Measurements from ENCODE around the gene FANK1. TPM values are rescaled to one million over a fixed set of nuclear protein-coding genes. Genes with fewer than 3 reads are reported as not detected.

Gene FANK1
- total RNA-seq, 1 donor from 2014 or later = 0.30 TPM

DNA sequence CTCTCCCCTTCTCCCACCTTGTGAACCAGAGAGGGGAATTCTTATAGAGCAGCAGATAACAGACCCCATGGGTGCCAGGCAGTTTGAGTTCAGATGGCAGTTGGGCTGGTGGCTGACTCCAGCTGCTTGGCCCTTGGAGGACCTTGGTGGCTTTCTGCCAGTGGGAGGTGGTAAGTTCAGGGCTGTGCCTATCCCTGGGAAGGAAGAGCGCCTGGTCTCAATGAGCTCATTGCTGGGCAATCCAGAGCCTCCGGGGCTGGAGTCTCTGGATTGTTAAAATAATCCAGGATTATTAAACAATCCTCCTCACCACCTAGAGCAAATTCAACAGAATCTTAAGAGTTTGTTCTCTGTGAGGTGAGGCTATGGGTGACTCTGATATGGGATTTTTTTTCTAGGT is 105.2 kb downstream of the FANK1 start:
- H3K36me3 ChIP-seq = no peaks in the 10 kb centered on the region
- no peaks in the 10 kb centered on the region for H3K4me1 ChIP-seq
- no peak for DNase-seq
- no peak overlapping the region for H3K4me3 ChIP-seq
- no peaks in the 10 kb centered on the region for H3K9me3 ChIP-seq (replicated peaks)
- intact Hi-C loops (cut with micrococcal nuclease) = no loop called here
- H3K27me3 ChIP-seq (ENCODE audit: low read depth) = no peaks in the 10 kb centered on the region
- TF ChIP-seq, protein P1, sequence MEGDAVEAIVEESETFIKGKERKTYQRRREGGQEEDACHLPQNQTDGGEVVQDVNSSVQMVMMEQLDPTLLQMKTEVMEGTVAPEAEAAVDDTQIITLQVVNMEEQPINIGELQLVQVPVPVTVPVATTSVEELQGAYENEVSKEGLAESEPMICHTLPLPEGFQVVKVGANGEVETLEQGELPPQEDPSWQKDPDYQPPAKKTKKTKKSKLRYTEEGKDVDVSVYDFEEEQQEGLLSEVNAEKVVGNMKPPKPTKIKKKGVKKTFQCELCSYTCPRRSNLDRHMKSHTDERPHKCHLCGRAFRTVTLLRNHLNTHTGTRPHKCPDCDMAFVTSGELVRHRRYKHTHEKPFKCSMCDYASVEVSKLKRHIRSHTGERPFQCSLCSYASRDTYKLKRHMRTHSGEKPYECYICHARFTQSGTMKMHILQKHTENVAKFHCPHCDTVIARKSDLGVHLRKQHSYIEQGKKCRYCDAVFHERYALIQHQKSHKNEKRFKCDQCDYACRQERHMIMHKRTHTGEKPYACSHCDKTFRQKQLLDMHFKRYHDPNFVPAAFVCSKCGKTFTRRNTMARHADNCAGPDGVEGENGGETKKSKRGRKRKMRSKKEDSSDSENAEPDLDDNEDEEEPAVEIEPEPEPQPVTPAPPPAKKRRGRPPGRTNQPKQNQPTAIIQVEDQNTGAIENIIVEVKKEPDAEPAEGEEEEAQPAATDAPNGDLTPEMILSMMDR (IDR thresholded peaks at IDR 0.05; ENCODE audit: borderline replicate concordance) = no peak
- no peak overlapping the region for H3K27ac ChIP-seq (replicated peaks)

DNA sequence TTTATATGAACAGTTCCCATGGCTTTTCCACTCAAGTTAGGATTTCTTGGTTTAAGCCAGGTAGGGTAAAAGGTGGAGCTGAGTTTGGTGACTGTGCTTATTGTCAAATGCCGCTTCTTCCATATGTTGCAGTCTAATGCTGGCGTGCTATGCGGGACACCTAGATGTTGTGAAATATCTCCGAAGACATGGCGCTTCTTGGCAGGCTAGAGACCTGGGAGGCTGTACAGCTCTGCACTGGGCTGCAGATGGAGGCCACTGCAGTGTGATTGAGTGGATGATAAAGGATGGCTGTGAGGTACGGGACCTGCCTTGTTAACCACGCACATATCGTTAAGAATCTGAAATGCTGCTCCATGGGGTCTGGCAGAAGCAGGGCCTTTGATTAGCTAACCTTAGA is 108.4 kb downstream of the FANK1 start:
- H3K9me3 ChIP-seq (replicated peaks) = no peaks in the 10 kb centered on the region
- H3K27ac ChIP-seq (replicated peaks) = no peak overlapping the region
- H3K27me3 ChIP-seq (ENCODE audit: low read depth) = no peaks in the 10 kb centered on the region
- H3K36me3 ChIP-seq = no peaks in the 10 kb centered on the region
- TF ChIP-seq, protein P1 (IDR thresholded peaks at IDR 0.05; ENCODE audit: borderline replicate concordance) = no peak
- intact Hi-C loops (cut with micrococcal nuclease) = no loop called here
- H3K4me1 ChIP-seq = no peaks in the 10 kb centered on the region
- no peak for DNase-seq
- no peak overlapping the region for H3K4me3 ChIP-seq

DNA sequence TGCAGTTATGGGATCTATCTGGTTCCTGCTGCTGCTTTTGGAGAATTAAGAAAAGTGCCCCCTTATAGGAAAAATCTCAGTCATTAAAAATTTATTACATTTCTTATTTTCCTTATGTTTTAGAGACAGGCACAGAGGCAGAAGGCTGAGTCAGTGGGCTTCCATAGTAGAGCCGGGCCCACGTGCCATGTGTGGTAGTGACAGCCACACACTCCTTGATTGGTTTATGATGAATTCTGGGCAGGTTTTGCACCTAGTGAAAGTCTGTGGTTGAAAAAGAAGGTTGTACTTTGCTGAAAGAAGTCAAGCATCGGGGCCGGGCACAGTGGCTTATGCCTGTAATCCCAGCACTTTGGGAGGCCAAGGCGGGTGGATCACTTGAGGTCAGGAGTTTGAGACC is 109.9 kb downstream of the FANK1 start:
- Histone ChIP-seq H3K27me3 (ENCODE audit: low read depth) (no peaks in the 10 kb centered on the region), H3K9me3 (replicated peaks) (peaks cover 6% of the 10 kb centered on the region), H3K36me3 (no peaks in the 10 kb centered on the region), H3K4me1 (no peaks in the 10 kb centered on the region), H3K4me3 (no peak overlapping the region), H3K27ac (replicated peaks) (no peak overlapping the region)
- no peak for DNase-seq
- intact Hi-C loops (cut with micrococcal nuclease) = no loop called here
- TF ChIP-seq, protein P1 (IDR thresholded peaks at IDR 0.05; ENCODE audit: borderline replicate concordance) = no peak

GRCh38 chr10:126006906-126007305 is 110.5 kb downstream of the FANK1 start:
- Histone ChIP-seq H3K27me3 (ENCODE audit: low read depth) (no peaks in the 10 kb centered on the region), H3K4me1 (no peaks in the 10 kb centered on the region), H3K4me3 (no peak overlapping the region), H3K9me3 (replicated peaks) (peaks cover 6% of the 10 kb centered on the region), H3K36me3 (no peaks in the 10 kb centered on the region), H3K27ac (replicated peaks) (no peak overlapping the region)
- DNase-seq = no peak
- TF ChIP-seq, protein P1 (IDR thresholded peaks at IDR 0.05; ENCODE audit: borderline replicate concordance) = no peak
- intact Hi-C loops (cut with micrococcal nuclease) = no loop called here

DNA sequence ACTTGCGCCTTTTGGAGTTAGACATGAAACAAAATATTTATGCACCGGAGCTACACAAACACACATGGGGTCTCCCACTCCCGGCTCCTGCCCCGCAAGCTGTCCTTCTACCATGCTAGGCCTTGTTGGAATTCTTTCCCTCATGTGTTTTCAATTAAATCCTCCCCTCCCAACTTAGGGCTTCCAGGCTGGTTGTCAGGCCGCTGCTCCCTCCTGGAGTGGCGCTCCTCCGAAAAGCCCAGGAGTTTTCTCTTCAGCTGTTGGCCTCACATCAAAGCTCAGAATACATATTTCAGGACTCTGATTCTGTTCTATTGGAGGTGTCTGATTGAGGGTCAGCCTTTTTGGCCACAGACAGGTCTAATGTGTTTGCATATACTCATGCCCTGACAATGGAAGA is 113.3 kb downstream of the FANK1 start:
- intact Hi-C loops (cut with micrococcal nuclease) = no loop called here
- H3K27me3 ChIP-seq (ENCODE audit: low read depth) = peaks cover 8% of the 10 kb centered on the region
- H3K36me3 ChIP-seq = no peaks in the 10 kb centered on the region
- no peak for DNase-seq
- H3K4me1 ChIP-seq = no peaks in the 10 kb centered on the region
- TF ChIP-seq, protein P1 (IDR thresholded peaks at IDR 0.05; ENCODE audit: borderline replicate concordance) = no peak
- H3K9me3 ChIP-seq (replicated peaks) = peaks cover 6% of the 10 kb centered on the region
- H3K4me3 ChIP-seq = no peak overlapping the region
- H3K27ac ChIP-seq (replicated peaks) = no peak overlapping the region

- no peak overlapping the region for H3K4me3 ChIP-seq
- H3K27ac ChIP-seq (replicated peaks) = no peak overlapping the region
- H3K27me3 ChIP-seq (ENCODE audit: low read depth) = peaks cover 8% of the 10 kb centered on the region
- peaks cover 6% of the 10 kb centered on the region for H3K9me3 ChIP-seq (replicated peaks)
- no peaks in the 10 kb centered on the region for H3K4me1 ChIP-seq
- no peak for DNase-seq
- TF ChIP-seq, protein P1 (IDR thresholded peaks at IDR 0.05; ENCODE audit: borderline replicate concordance) = no peak
- intact Hi-C loops (cut with micrococcal nuclease) = no loop called here
- no peaks in the 10 kb centered on the region for H3K36me3 ChIP-seq
Measured at GRCh38 chr10:126011995-126012394, 115.6 kb downstream of the FANK1 start.

All from left ventricle myocardium inferior (tissue), 1 donor.